ENCODE data around the gene DNAJB6.

DNAJB6 gene

GRCh38 chr7:157462840-157463239 lies 126.0 kb downstream of the DNAJB6 start:
- no peak for DNase-seq

GRCh38 chr7:157463245-157463644 lies 126.4 kb downstream of the DNAJB6 start:
- no peak for DNase-seq

DNA sequence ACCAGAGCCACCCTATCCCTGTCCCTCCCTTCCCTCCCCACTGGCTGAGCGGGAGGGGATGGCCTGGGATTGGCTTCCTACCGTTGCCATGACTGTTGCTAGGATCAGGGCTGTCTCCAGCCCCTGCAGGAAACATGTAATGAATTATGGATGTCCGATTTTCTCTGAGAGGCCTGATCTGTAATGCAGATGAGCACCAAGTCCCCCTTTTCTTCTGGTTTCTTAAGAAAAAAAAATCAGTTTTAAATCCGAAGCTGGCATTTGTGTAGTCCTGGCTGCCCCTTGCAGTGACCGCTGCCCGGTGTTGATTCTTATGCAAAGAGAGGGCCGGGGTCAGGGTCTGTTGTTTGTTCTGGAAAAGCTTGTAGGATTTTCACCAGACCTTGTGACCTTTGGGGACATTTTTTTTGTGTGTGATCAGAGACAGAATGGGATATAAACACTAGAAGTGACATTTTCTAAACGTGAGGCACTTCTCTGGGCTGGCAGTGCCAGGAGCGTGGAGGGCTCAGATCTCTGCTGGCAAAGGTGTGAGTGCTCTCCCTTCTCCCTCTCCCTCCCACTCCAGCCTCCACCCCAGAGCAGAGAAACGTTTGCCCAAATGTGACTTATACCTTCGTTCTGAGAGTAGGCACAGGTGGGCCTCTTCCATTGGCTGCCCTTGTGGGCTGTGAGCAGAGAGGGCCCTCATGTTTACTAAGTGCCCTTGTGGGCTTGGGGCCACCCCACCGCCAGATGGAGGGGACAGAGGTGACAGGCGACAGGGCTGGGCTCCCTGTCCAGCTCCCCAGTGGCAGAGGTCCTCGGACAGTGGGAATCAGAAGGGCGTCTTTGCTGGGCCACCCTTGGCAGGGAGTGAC lies 127.5 kb downstream of the DNAJB6 start:
- DNase-seq: peak in 20 of 56 donors; percentile 5 to 62 (median 30)

GRCh38 chr7:157464971-157465886 lies 128.4 kb downstream of the DNAJB6 start:
- no peak for DNase-seq

GRCh38 chr7:157465891-157466866 lies 129.4 kb downstream of the DNAJB6 start:
- DNase-seq: no peak

DNA sequence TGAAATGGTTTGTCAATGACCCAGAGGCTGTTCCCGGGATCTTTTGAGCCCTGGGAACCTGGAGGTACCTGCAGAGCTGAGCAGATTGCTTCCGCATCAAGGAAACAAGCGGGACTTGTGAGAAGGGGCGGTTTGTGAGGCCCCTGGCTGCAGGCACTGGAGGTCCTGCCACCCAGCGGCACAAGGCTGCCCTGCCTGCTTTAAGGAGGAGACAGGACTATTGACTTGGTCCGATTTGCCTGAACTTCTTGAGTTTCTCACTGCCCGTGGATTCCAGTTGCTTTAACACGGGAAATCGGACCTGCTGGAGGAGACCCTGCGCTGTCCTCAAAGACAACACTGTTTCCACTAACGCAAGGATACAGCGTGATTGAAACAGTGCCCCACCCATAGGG lies 130.1 kb downstream of the DNAJB6 start:
- no peak for DNase-seq
